ENCODE data around the gene PDE7B. TPM values are rescaled to one million over a fixed set of nuclear protein-coding genes. Genes with fewer than 3 reads are reported as not detected.
A peak's percentile ranks its signal among the peaks of the same experiment; 100 is the strongest.

The PDE7B gene
- total and polyA plus RNA-seq, 2 of the 8 experiments (the other 6 are each of a cell fraction or from before 2014, with no cell fraction given), result not detected

GRCh38 chr6:135880066-135880972 is 28.8 kb downstream of the PDE7B start:
- POLR2A ChIA-PET (ENCODE audit: partially characterized antibody), result no interaction called here
- H3K4me2 ChIP-seq (ENCODE audit: insufficient read depth in 1 of 2, low read depth in 2 of 2, low read length in 2 of 2), result no peak overlapping the region
- H2AFZ ChIP-seq (ENCODE audit: low read length), result peak overlapping the region; percentile 16; the same call in 1 of the 2 replicates
- no peak overlapping the region for H2BK120ac ChIP-seq (replicated peaks; ENCODE audit: low read depth, low read length)
- DNase-seq (ENCODE audit: low read depth in 1 of 2, low spot score in 2 of 2) (no peak), FAIRE-seq (no peak)
- no peak overlapping the region for H2BK15ac ChIP-seq (ENCODE audit: low read length)
- H3K27ac ChIP-seq (ENCODE audit: low read depth, low read length), result no peak overlapping the region
- H3K56ac ChIP-seq (replicated peaks; ENCODE audit: insufficient read length, low read depth, low read length), result no peak overlapping the region
- no peak overlapping the region for H4K8ac ChIP-seq (ENCODE audit: extremely low read depth, insufficient read depth, low read length)
- H4K20me1 ChIP-seq (replicated peaks in 1 of 2; ENCODE audit: control insufficient read depth in 1 of 2, insufficient read depth in 2 of 2, low read length in 2 of 2), result no peaks in the 10 kb centered on the region
- CTCF ChIA-PET (ENCODE audit: partially characterized antibody), result interaction anchor here (0.7 kb wide), 1 partner anchor 307 kb away, joined by 3 read pairs; no protein-coding TSS in a partner anchor
- no peak overlapping the region for H3K23ac ChIP-seq (ENCODE audit: insufficient read length)
- no peak overlapping the region for H2BK5ac ChIP-seq (ENCODE audit: low read depth, low read length)
- no peak overlapping the region for H2AK5ac ChIP-seq (ENCODE audit: low read depth, low read length)
- no peaks in the 10 kb centered on the region for H3K27me3 ChIP-seq (replicated peaks in 1 of 4; ENCODE audit: control insufficient read depth in 3 of 4, extremely low read depth in 1 of 4, insufficient read depth in 3 of 4, low read length in 3 of 4)
- H2BK12ac ChIP-seq (ENCODE audit: low read depth, low read length), result no peak overlapping the region
- no peak overlapping the region for H3K4me3 ChIP-seq (ENCODE audit: extremely low read depth in 1 of 4, insufficient read depth in 2 of 4, low read depth in 3 of 4, low read length in 4 of 4)
- H3K79me1 ChIP-seq (ENCODE audit: low read depth, low read length), result no peaks in the 10 kb centered on the region
- WGBS, 2 experiments (ENCODE audit: extremely low coverage in 1 of 2, insufficient coverage in 1 of 2, insufficient read length in 1 of 2, insufficient replicate concordance in 2 of 2, low coverage in 1 of 2, low lambda C conversion rate in 2 of 2, missing lambda C conversion rate in 1 of 2), result 93% methylated on average over 7 of the region's 7 CpGs; no CpG with 5 or more reads in 1 of the 2 experiments
- no peak overlapping the region for H4K5ac ChIP-seq (ENCODE audit: insufficient read length, low read depth, low read length)
- H2BK20ac ChIP-seq (ENCODE audit: low read length), result no peak overlapping the region; the same call in 1 of the 2 replicates
- no peaks in the 10 kb centered on the region for H3K4me1 ChIP-seq (replicated peaks in 1 of 4; ENCODE audit: control insufficient read depth in 3 of 4, insufficient read depth in 4 of 4, low read length in 3 of 4)
- no peak overlapping the region for H3K9ac ChIP-seq (replicated peaks in 1 of 4; ENCODE audit: extremely low read depth in 1 of 4, low read depth in 3 of 4, low read length in 3 of 4)
- no peaks in the 10 kb centered on the region for H3K23me2 ChIP-seq (ENCODE audit: low read depth, low read length)
- H3K14ac ChIP-seq (ENCODE audit: insufficient read length), result no peak overlapping the region
- no peaks in the 10 kb centered on the region for H3K36me3 ChIP-seq (ENCODE audit: control insufficient read depth in 2 of 4, insufficient read depth in 4 of 4, low read length in 3 of 4)
- no peaks in the 10 kb centered on the region for H3K9me3 ChIP-seq (ENCODE audit: insufficient read depth in 2 of 2, low read depth in 1 of 2, low read length in 1 of 2)
- H3K4ac ChIP-seq (replicated peaks; ENCODE audit: insufficient read length, low read depth, low read length), result no peak overlapping the region
- H3K18ac ChIP-seq (ENCODE audit: extremely low read depth, low read length), result no peak overlapping the region
- no peaks in the 10 kb centered on the region for H3K79me2 ChIP-seq (ENCODE audit: control insufficient read depth in 1 of 2, insufficient read depth in 2 of 2, low read length in 2 of 2)
- H4K91ac ChIP-seq (replicated peaks; ENCODE audit: insufficient read length, low read length), result no peak overlapping the region
- no peak for TF ChIP-seq RFX5 (IDR thresholded peaks at IDR 0.05; ENCODE audit: borderline replicate concordance, low read depth, low read length)

All from H1 (cell line).